Activated CD4-positive, CD25-positive, alpha-beta regulatory T cell (primary cell): ENCODE data around the gene ACVR1.
A peak's percentile ranks its signal among the peaks of the same experiment; 100 is the strongest.

Source experiments
- DNase-seq, 4 experiments: peaks; one replicate each; lab custom pipeline; 2025; lab: John Stamatoyannopoulos, UW

The ACVR1 gene

DNA sequence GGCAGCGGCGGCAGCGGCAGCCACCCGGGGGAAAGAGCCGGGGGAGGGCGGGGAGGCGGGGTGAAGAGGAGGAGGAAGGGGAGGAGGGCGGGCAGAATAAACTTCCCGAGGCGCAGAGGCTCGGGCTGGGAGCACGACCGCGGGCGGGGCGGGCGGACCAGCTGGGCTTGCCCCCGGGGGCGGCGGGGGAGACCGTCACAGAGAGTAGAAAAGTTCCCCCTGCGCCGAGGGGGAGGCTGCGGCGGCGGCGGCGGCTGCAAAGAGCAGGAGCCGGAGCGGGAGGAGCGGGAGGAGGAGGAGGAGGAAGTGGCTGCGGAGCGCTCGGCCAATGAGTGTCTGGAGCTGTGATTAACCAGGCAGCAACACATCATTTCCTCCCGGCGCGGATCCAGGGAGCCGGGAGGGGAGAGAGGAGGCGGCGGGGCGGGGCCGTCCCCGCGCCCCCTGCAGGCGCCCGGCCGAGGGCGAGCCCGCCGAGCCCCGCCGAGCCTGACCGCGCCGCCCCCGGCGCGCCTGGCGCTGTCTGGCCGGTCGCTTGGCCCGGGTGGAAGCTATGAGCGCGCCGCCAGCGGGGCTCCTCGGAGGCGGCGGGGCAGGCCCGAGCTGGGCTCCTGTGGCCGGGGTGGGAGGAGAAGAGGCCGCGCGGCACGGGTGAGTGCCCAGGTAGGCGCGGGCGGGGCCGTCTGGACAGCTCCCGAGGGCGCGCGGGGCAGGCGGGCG lies at the start of gene ACVR1:
ACVR1 (minus strand) TSS at position 265 of the 720 bp plus-strand sequence. CDS start 76,837 bp downstream, outside the sequence.
- peak; percentile 66 to 78 (median 70) for DNase-seq

GRCh38 chr2:157925071-157925470 lies 48.9 kb upstream of the ACVR1 start:
- DNase-seq, result no peak

GRCh38 chr2:157923598-157924217 lies 47.6 kb upstream of the ACVR1 start:
- no peak for DNase-seq

DNA sequence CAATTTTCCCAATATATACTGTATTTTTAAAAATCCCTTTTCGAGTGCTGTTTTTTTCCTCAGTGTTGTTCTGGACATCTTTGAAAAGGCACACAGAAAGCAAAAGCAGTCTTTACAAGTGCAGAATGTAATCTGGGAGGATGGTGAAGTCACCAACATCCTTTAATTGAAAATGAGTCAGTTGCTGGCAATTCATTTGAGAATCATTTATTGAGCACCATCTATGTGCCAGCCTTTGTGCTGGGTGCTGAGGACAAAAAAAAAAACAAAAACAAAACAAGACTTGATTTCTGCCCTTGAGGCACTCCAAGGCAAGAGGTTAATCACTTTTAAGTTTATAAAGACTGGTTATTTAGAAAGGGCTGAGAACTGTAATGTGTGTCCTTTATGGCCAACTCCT lies 46.7 kb upstream of the ACVR1 start:
- no peak for DNase-seq

GRCh38 chr2:157922336-157922735 lies 46.2 kb upstream of the ACVR1 start:
- no peak for DNase-seq

GRCh38 chr2:157920736-157921135 lies 44.6 kb upstream of the ACVR1 start:
- DNase-seq, result no peak

- no peak for DNase-seq
Observed at GRCh38 chr2:157919181-157919580, 43.1 kb upstream of the ACVR1 start.

DNA sequence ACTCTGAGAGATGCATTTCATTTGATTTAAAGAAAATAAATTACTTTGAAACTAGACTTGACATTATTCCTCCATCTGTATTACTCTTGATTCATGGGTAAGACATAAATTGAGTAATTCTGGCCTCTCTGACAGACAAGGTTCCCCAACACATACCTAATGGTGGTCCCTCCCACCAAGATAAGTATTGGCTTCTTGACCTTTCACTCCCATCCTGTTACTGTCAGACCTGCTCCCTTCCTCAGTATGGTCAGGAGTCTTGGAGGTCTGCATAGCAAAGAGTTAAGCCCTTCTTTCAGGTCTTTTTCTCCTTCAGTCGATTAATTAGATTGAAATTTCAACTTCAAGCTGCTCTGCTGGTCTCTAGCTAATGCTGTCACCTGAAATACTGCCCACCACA lies 42.2 kb upstream of the ACVR1 start:
- DNase-seq, result no peak

DNA sequence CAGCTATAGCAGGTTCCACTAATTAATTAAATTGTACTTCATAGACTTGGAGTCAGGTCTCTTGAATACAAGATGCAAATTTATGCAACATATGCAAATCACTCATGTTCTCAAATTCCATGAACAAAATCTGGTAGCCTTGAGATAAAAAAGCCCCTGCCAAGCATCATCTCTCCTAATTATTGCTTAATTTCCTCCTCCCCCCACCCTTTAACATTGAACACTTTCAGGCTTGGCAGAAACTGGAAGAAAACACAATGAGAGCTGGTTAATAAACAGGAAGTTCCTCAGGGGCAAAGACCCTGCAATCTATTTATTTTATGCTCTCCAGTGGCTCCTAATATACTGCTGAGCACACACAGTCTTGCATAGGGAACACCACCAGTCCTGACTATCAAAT lies 35.6 kb upstream of the ACVR1 start:
- DNase-seq, result no peak

DNA sequence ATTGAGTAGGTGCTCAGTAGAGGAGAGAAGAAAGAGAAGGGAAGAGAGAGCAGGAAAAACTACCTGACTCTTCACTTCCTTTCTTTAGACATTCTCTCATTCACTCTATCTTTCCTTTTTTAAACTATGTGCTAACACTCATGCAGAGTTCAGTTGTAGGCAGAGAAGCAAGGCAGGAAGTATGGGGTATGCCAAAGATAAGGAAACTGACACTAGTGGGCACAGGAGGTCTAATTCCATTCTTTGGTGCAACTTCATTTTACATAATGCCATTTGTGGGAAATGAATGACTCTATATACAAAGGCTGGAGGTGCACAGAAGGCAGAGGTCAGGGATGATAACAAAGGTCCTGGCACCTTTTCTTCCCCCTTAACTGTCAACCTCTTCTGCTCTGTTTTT lies 35.1 kb upstream of the ACVR1 start:
- no peak for DNase-seq

GRCh38 chr2:157905092-157905491 lies 29.0 kb upstream of the ACVR1 start:
- no peak for DNase-seq

DNA sequence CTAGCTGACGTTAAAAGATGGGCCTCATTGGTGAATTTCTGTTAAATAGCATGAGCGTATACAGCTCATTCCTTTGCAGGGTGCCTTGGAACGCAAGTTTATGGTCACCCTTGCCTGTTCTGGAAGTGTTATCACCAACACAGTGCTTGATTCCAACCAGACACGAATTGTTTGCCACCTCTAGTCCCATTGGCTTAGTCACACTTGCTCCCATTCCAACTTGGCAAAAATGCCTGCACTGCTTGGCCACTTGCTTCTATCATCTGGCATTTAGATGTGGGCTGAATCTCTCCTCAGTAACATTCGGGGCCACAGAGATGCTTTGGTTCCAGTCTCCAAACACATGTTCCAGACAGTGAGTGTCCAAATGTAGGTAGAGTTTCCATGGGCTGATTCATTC lies 27.5 kb upstream of the ACVR1 start:
- no peak for DNase-seq

DNA sequence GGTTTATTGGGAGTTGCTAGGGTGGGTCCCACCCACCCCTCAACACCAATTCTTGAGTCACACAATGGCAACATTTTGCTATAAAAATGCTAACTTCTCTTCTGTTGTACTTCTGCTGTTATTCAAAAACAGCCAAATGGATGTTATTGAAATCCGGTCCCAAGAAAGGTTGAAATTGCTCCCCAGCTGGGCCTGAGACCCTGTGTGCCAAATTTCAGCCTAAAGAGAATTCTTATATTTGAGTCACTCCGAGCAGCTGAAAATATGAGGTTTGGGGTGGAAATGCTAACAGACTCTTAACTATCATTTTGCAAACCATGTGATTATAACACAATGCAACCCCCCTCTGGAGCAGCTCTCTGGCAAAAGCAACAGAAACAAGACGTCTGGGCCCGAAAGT lies 27.0 kb upstream of the ACVR1 start:
- DNase-seq, result no peak

GRCh38 chr2:157902692-157903091 lies 26.6 kb upstream of the ACVR1 start:
- DNase-seq, result no peak

GRCh38 chr2:157901325-157901724 lies 25.2 kb upstream of the ACVR1 start:
- no peak for DNase-seq

- DNase-seq, result no peak
Observed at GRCh38 chr2:157900684-157901083, 24.6 kb upstream of the ACVR1 start.

- DNase-seq, result no peak
Observed at GRCh38 chr2:157900203-157900602, 24.1 kb upstream of the ACVR1 start.

DNA sequence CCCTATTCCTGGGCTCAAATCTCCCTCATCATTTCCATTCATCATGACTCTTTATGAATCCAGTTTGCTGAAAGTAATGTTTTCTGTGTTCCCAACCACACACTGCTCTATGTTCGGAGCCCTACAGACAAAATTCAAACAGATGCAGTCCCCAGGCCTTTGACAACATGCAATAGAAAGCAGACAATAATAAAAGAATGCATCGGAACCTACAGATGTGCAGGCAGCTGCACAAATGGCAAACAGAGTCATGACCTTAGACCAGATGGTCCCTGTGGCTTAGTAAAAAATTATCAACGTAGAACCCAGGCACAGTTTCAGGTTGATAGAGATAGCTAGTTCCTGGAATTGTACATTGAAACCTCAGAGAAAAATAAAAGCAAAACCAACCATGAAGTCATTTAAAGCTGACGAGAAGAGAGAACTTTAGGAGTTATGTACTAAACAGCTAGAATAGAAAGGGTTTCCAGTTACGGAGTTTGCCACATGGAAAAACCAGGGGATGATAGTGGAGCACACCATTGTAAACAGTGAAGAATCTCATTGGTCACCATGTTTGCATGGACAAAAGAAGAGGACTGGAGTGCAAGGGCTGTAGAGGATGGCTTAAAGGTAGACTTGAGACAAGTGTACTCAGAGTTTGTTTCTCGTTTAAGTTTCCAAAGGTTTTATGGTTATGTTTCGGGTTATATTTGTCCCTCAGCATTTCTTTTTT lies 23.2 kb upstream of the ACVR1 start:
- peak in 1 of 4 experiments; percentile 7 for DNase-seq

DNA sequence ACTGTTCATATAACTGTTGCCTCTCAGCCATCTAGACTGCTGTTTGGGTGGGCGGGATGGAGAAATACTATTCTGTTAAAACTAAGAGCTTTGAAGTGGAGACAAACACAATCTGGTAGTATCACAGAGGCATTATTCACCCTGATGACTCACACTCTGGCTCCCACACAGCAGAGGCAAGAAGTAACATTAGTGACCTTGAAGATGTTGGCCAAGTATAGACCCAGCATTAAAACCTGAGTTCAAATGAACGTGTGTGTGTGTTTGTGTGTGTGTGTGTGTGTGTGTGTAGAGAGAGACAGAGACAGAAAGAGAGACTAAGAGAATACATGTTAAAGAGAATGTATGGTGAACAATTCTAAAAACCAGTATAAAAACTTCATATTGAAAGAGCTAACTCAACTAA lies 22.5 kb upstream of the ACVR1 start:
- peak; percentile 17 to 37 (median 29) for DNase-seq

DNA sequence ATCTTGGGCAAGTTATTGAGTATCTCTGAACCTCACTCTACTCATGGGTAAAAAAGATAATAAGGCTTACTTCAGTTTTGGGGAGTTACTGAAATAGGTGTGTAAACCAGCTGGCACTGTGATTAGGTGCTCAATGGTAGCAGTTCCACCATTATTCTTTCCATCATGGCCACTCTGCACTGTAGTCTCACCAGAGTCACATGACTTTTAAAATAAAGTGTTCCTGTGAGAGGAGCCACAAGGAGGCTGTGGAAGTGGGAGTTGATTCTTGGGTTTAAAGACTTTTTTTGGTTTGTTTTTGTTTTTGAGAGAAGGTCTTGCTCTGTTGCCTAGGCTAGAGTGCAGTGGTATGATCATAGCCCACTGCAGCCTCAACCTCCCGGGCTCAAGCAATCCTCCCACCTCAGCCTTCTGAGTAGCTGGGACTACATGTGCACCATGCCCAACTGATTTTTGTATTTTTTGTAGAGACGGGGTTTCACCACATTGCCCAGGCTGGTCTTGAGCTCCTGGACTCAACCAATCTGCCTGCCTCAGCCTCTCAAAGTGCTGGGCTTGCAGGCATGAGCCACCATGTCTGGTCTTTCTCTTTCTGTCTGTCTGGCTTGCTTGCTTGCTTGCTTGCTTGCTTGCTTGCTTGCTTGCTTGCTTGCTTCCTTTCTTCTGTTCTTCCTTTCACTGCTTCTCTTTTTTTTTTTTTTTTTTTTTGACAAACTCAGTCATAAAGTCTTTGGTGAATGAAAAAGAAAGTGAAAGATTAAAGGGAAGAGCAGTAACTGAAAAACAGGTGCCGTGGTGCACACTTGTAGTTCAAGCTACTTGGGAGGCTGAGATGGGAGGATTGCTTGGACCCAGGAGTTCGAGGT lies 21.2 kb upstream of the ACVR1 start:
- peak in 2 of 4 experiments; percentile 7 to 8 for DNase-seq

- DNase-seq, result no peak
Observed at GRCh38 chr2:157895531-157895930, 19.4 kb upstream of the ACVR1 start.
